GM21381 (cell line): Measurements from ENCODE around the gene TMEM270.
"Not testable (repeated sequence)": the region's sequence is repeated elsewhere in the genome, so short reads cannot be mapped to it uniquely, and the experiment has no call there.

ENCODE experiments used
- ATAC-seq: cut with Tn5 transposase; IDR thresholded peaks from one replicate; pipeline ENCODE4 v1.9.1; 2021; ENCODE audit warnings: mild to moderate bottlenecking, moderate library complexity; ENCODE audit not compliant: unreplicated experiment

The TMEM270 gene

GRCh38 chr7:73860859-73861258 lies at the start of gene TMEM270:
Gene TMEM270, plus strand, starts transcription at chr7:73861159. Its CDS starts 36 bp downstream, at chr7:73861195.
- ATAC-seq = no peak

DNA sequence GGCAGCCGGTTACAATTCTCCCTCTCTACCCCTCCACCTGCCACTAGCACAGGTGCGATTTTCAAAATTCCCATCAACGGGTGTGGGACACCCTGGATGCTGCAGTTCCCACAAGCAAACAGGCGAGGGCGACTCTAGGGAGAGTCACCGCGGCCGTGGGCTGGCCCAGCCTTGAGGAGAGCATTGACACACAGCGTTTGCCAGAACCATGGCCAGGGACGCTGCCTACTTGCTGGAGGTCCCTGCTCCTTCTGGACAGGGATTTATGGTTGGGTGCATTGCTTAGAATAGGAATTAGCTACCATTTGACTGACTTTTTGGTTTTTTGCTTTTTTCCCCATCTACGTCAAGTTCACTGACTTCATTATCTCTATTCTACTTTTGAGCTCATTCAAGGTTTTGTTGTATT lies 49.2 kb upstream of the TMEM270 start:
- no peak for ATAC-seq

DNA sequence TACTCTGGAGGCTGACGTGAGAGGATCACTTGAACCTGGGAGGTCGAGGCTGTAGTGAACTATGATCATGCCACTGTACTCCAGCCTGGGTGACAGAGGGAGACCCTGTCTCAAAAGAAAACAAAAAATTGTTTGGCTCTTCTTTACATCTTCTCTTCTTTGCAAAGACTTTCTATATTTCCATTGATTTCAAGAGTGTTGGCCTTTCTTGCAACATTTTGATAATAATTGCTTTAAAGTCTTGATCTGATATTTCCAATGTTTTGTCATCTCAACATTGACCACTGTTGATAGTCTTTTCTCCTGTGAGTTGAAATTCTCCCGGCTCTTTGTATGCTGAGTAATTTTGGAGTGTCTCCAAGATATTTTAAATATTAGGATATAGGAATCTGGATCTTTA lies 48.0 kb upstream of the TMEM270 start:
- ATAC-seq = no peak

GRCh38 chr7:73815436-73815835 lies 45.5 kb upstream of the TMEM270 start:
- no peak for ATAC-seq

DNA sequence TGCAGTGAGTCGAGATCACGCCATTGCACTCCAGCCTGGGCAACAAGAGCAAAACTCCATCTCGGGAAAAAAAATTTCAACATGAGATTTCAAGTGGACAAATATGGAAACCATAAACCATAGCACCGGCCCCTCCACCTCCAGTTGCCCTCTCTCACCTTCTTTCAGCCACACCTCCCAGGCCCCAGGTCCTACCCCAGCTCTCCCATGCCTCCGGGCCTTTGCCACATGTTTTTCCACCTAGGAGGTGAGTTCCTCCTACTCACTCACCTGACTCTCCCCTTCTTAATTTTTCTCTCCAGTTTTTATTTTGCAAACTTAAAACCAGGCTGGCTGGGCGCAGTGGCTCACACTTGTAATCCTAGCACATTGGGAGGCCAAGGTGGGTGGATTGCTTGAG lies 43.8 kb upstream of the TMEM270 start:
- no peak for ATAC-seq

- no peak for ATAC-seq
Observed at GRCh38 chr7:73820013-73820412, 40.9 kb upstream of the TMEM270 start.

DNA sequence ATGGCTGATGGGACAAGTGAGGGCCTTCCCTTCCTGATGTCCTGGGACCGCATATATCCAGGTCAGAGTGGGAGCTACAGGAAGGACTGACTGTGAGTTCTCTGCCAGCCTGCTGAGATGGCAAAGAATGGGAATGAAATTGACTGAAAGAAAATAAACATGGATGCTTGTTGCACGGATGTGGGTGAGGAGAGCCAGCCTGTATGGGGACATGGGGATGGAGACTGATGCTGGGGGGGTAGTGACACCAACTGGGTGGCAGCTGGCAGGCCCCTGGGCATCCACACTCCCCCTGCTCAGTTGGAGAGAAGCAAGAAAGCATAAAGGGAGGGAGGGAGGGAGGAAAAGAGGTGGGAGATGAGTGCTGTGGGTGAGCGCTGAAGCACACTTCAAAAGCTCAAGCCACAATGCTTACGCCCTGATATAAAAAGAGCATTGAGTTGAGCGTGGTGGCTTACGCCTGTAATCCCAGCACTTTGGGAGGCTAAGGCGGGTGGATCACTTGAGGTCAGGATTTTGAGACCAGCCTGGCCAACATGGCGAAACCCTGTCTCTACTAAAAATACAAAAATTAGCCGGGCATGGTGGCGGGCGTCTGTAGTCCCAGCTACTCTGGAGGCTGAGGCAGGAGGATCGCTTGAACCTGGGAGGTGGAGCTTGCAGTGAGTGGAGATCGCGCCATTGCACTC lies 39.2 kb upstream of the TMEM270 start:
- ATAC-seq = not testable (repeated sequence)

- ATAC-seq = no peak
Observed at GRCh38 chr7:73822319-73823173, 38.4 kb upstream of the TMEM270 start.

GRCh38 chr7:73823257-73823656 lies 37.7 kb upstream of the TMEM270 start:
- ATAC-seq = no peak

DNA sequence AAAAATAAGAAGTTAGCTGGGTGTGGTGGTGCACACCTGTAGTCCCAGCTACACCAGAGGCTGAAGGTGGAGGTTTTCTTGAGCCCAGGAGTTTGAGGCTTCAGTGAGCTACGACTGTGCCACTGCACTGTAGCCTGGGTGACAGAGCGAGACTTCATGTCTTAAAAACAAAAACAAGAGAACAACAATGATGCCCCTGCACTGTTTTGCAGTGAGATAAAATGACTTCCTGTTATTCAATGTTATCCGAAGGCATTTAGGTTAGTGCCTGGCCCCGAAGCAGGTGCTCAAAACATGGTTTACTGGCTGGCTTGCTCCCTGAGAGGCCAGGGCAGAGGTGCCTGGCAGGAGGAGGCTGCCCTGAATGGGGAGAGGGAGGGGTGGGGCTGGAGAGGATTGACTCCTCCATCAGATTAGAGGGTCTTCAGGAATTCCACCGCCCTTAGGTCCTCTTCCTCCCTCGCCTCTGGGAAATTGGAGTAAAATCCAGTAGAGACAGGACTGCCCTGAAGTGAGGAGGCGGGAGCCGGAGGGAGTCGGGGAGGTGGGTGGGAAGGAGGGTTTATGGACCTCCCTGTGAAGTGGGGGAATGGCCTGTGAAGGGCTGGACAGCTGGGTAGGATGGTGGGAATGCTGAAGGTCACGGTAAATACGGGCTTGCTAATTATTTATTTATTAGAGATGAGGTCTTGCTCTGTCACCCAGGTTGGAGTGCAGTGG lies 36.9 kb upstream of the TMEM270 start:
- no peak for ATAC-seq

DNA sequence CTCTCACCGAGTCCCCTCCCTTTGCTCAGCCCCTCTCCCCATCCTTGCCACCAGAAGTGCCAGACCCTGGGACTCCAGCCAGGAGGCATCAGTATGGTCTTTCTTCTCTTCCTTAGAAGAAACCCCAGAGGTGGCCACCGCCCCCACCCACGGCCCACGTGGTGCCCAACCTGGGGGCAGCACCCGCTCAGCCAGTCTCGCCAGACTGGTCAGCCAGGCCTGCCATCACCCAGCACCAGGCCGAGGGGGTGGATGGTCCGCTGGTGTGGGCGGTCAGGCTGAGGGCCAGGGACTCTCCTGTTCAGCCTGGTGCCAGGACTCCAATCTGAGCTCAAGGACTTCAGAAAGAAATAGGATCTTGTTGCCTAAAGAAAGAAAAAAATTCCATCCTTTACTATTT lies 36.0 kb upstream of the TMEM270 start:
- ATAC-seq = no peak

GRCh38 chr7:73827567-73828106 lies 33.3 kb upstream of the TMEM270 start:
- no peak for ATAC-seq

GRCh38 chr7:73828107-73828803 lies 32.7 kb upstream of the TMEM270 start:
- ATAC-seq = no peak

GRCh38 chr7:73828972-73829371 lies 32.0 kb upstream of the TMEM270 start:
- ATAC-seq = no peak

DNA sequence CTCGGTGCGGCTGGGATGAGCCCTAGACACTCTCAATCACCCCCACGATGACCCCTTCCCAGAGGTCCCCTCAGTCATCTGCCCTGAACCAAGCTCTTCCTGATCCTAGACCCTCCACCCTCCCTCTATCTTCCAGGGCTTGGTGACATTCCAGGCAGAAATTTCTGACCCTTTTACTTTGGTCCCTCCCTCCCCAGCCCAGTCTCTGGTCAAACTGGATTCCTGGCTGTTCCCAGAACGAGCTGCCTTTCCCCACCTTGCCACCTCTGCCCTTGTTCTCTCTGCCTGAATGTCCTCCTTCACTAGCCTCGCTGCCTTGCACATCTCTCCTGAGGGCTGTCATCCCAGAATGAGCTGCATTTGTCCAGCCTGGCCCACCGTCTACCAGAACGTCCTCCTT lies 31.5 kb upstream of the TMEM270 start:
- no peak for ATAC-seq

DNA sequence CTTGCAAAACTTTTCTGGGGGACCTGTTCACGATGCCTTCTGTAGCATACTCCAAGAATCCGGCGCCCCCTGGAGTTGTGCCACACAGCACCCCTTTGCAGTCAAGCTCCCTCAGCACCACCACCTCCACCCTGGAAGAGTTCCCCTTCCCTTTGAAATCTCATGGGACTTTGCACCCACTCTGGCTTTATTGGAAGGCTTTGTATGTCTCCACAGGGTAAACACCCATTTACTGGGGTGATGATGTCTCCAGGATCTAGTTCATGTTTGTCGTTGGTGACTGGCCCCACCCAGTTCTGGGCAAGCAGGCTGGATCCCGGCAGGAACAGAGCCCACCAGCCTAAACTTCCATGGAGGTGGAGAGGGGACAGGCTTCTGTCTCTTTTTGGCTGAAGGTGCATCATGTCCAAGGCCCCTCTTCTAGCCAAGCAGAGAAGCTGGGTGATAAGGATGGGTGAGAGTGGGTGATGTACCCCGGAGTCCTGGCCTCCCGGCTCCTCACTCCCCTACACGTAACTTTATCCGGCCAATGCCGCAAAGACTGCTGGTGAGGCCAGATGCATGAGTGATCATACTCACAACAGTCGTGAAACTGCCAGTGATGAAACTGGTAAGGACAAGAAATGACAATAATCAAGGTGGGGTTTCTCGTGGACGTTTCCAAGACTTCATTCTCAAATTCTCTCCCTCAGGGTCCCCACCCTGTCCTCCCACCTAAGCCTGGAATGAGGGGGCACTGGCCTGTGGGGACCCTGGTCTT lies 30.9 kb upstream of the TMEM270 start:
- ATAC-seq = no peak

DNA sequence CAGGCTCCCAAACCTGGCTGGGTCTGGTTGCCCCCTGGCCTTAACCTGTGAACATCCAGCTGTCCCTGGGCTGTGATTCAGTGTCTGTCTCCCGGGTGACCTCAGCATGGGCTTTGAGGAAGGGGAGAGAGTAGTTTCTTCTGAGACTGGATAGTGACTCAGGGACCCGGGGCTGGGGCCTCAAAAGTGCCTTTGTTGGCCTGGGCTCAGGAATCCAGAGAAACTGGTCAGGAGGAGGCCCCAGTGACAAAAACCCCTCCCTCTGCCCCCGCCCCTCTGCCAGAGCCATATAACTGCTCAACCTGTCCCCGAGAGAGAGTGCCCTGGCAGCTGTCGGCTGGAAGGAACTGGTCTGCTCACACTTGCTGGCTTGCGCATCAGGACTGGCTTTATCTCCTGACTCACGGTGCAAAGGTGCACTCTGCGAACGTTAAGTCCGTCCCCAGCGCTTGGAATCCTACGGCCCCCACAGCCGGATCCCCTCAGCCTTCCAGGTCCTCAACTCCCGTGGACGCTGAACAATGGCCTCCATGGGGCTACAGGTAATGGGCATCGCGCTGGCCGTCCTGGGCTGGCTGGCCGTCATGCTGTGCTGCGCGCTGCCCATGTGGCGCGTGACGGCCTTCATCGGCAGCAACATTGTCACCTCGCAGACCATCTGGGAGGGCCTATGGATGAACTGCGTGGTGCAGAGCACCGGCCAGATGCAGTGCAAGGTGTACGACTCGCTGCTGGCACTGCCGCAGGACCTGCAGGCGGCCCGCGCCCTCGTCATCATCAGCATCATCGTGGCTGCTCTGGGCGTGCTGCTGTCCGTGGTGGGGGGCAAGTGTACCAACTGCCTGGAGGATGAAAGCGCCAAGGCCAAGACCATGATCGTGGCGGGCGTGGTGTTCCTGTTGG lies 30.0 kb upstream of the TMEM270 start, which contains the start of gene CLDN4:
Gene CLDN4, plus strand, starts transcription at position 316 of the 903 bp plus-strand sequence. Its CDS starts 206 bp downstream, at position 522.
- ATAC-seq = no peak

GRCh38 chr7:73831584-73831833 lies 29.4 kb upstream of the TMEM270 start:
- ATAC-seq = no peak
